Endodermal cell (in vitro differentiated cells): Measurements from ENCODE around the gene MEX3D. TPM values are rescaled to one million over a fixed set of nuclear protein-coding genes. Genes with fewer than 3 reads are reported as not detected.

Source experiments
- DNase-seq: peaks from one replicate; pipeline ENCODE4 v3.0.0-alpha.2; 2017
- H3K27ac ChIP-seq: 2 replicates; pipeline ENCODE4 v1.5.1; 2013; ENCODE audit warnings: mild to moderate bottlenecking, low read depth, low read length, moderate library complexity
- H3K27me3 ChIP-seq: 2 replicates; pipeline ENCODE4 v1.6.1; 2013; ENCODE audit warnings: mild to moderate bottlenecking, low read length, moderate library complexity; ENCODE audit not compliant: insufficient read depth, control insufficient read depth, poor library complexity, severe bottlenecking
- H3K36me3 ChIP-seq: 2 replicates; pipeline ENCODE4 v1.7.0; 2013; ENCODE audit warnings: mild to moderate bottlenecking, low read length, moderate library complexity; ENCODE audit not compliant: control insufficient read depth, insufficient read depth
- H3K4me1 ChIP-seq: one replicate; pipeline ENCODE4 v1.7.0; 2013; ENCODE audit warnings: low read length; ENCODE audit not compliant: control insufficient read depth, insufficient read depth
- H3K4me3 ChIP-seq: 2 replicates; pipeline ENCODE4 v1.5.1; 2013; ENCODE audit warnings: mild to moderate bottlenecking, low read length, moderate library complexity
- H3K9ac ChIP-seq: 2 replicates; pipeline ENCODE4 v1.6.1; 2013; ENCODE audit warnings: mild to moderate bottlenecking, low read length, moderate library complexity; ENCODE audit not compliant: poor library complexity, severe bottlenecking; ENCODE audit errors: extremely low read depth
- H3K9me3 ChIP-seq: 2 replicates; pipeline ENCODE4 v1.6.1; 2013; ENCODE audit warnings: mild to moderate bottlenecking, low read length, moderate library complexity; ENCODE audit not compliant: control insufficient read depth
- H3K27ac Mint-ChIP-seq: 2 replicates; pipeline ENCODE4 v1.8.0; 2020; ENCODE audit warnings: mixed read lengths
- H3K27me3 Mint-ChIP-seq: 2 replicates; pipeline ENCODE4 v1.8.0; 2021; ENCODE audit warnings: mild to moderate bottlenecking, mixed read lengths; ENCODE audit not compliant: insufficient read depth
- H3K36me3 Mint-ChIP-seq: 2 replicates; pipeline ENCODE4 v1.8.0; 2020; ENCODE audit warnings: low read depth, mixed read lengths
- H3K4me1 Mint-ChIP-seq: 2 replicates; pipeline ENCODE4 v1.8.0; 2020; ENCODE audit warnings: mixed read lengths
- H3K4me3 Mint-ChIP-seq: 2 replicates; pipeline ENCODE4 v1.8.0; 2020; ENCODE audit warnings: mild to moderate bottlenecking, moderate library complexity, mixed read lengths
- H3K9me3 Mint-ChIP-seq: 2 replicates; pipeline ENCODE4 v1.8.0; 2020; ENCODE audit warnings: mild to moderate bottlenecking, mixed read lengths
- CTCF ChIP-seq: fragments of 200-600 bp; sonication (generic); conservative IDR thresholded peaks from 2 replicates; pipeline ENCODE4 v1.5.0; 2021; ENCODE audit warnings: antibody characterized with exemption, mild to moderate bottlenecking
- WGBS, 2 experiments: methylation state at CpG; one replicate each; pipeline versions ENCODE4 v1.1.5 to v1.1.7; 2013; ENCODE audit warnings: missing lambda C conversion rate in 2 of 2, mixed read lengths in 1 of 2; ENCODE audit not compliant: insufficient coverage in 1 of 2, insufficient read length in 1 of 2; 5-methylcytosine and 5-hydroxymethylcytosine counted together
- total RNA-seq, 2 donors: library from RNA; stranded (reverse); fragmentation: NEBNext Ultra II Directional in 1 of 2; extraction: Animal tissue kit (Norgen Biotek cat#: 25700) in 1 of 2; gene quantifications; 2 replicates in 1 of 2; 3 replicates in 1 of 2; pipeline ENCODE4 v1.2.1, GENCODE V29; 2021

Gene MEX3D
- total RNA-seq, 2 donors from 2014 or later = 94.1 to 103 TPM

GRCh38 chr19:1593501-1593772, 25.3 kb upstream of the MEX3D start:
- Mint-ChIP-seq H3K9me3 (no peaks in the 10 kb centered on the region), H3K27ac (no peak overlapping the region), H3K27me3 (no peaks in the 10 kb centered on the region), H3K36me3 (peaks cover 27% of the 10 kb centered on the region), H3K4me1 (peaks cover 9% of the 10 kb centered on the region), H3K4me3 (peak overlapping the region; percentile 91)
- H3K27ac ChIP-seq = no peak overlapping the region
- H3K4me1 ChIP-seq = no peaks in the 10 kb centered on the region
- H3K9me3 ChIP-seq = no peaks in the 10 kb centered on the region
- peaks cover 23% of the 10 kb centered on the region for H3K36me3 ChIP-seq
- TF ChIP-seq CTCF = no peak
- H3K9ac ChIP-seq = no peak overlapping the region
- DNase-seq = no peak
- H3K27me3 ChIP-seq = no peaks in the 10 kb centered on the region
- peak overlapping the region; percentile 83 for H3K4me3 ChIP-seq
- WGBS, 2 experiments = 91 to 95% methylated on average over 5 to 10 of the region's 10 CpGs

GRCh38 chr19:1592755-1593500, 24.8 kb upstream of the MEX3D start, which contains the start of gene MBD3:
Gene MBD3 (minus strand): TSS chr19:1592865. CDS start chr19:1592631, 234 bp downstream.
- H3K9me3 ChIP-seq = no peaks in the 10 kb centered on the region
- H3K4me1 ChIP-seq = no peaks in the 10 kb centered on the region
- peak within 1 kb of the TSS; percentile 95 for H3K27ac Mint-ChIP-seq
- H3K27me3 Mint-ChIP-seq = no peaks in the 10 kb centered on the region
- WGBS, 2 experiments = 8 to 14% methylated on average over 34 to 67 of the region's 68 CpGs
- peak within 1 kb of the TSS; percentile 91 for H3K4me3 Mint-ChIP-seq
- H3K27me3 ChIP-seq = no peaks in the 10 kb centered on the region
- no peak for TF ChIP-seq CTCF
- H3K9ac ChIP-seq = peak within 1 kb of the TSS; percentile 100
- peaks cover 20% of the 10 kb centered on the region for H3K36me3 ChIP-seq
- DNase-seq = peak; percentile 96
- peaks cover 25% of the 10 kb centered on the region for H3K36me3 Mint-ChIP-seq
- H3K9me3 Mint-ChIP-seq = no peaks in the 10 kb centered on the region
- peak within 1 kb of the TSS; percentile 96 for H3K4me3 ChIP-seq
- peaks cover 9% of the 10 kb centered on the region for H3K4me1 Mint-ChIP-seq
- peak within 1 kb of the TSS; percentile 100 for H3K27ac ChIP-seq

GRCh38 chr19:1592024-1592754, 24.1 kb upstream of the MEX3D start:
- peak overlapping the region; percentile 100 for H3K27ac ChIP-seq
- Mint-ChIP-seq H3K4me1 (peaks cover 9% of the 10 kb centered on the region), H3K4me3 (peak overlapping the region; percentile 91), H3K27me3 (no peaks in the 10 kb centered on the region), H3K9me3 (no peaks in the 10 kb centered on the region), H3K36me3 (peaks cover 25% of the 10 kb centered on the region), H3K27ac (peak overlapping the region; percentile 83)
- H3K4me1 ChIP-seq = no peaks in the 10 kb centered on the region
- TF ChIP-seq CTCF = no peak
- H3K36me3 ChIP-seq = peaks cover 19% of the 10 kb centered on the region
- no peaks in the 10 kb centered on the region for H3K9me3 ChIP-seq
- H3K9ac ChIP-seq = peak overlapping the region; percentile 100
- 0 to 1% methylated on average over 15 to 92 of the region's 94 CpGs for WGBS, 2 experiments
- peak; percentile 90 for DNase-seq
- peak overlapping the region; percentile 96 for H3K4me3 ChIP-seq
- no peaks in the 10 kb centered on the region for H3K27me3 ChIP-seq
